ENCODE measurements around the gene MGAT5.

Gene MGAT5

DNA sequence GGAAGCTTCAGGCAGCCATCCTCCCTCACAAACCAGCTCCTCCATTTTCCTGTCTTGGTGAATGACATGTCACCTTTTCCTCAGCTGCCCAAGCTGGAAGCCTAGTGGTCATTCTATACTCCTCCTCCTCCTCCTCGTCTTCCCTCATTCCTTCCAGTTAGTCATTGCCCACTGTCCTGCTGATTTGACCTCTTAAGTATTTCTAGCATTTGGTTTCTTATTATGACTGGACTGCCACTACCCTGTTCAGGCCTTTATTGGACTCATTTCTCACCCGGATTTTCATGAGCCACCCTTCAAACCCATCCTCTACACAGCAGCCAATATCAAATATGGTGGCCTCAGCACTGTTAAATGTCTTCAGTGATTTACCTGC is 21.9 kb upstream of the MGAT5 start:
- H3K27ac ChIP-seq, result no peak overlapping the region
- TF ChIP-seq, protein P1, sequence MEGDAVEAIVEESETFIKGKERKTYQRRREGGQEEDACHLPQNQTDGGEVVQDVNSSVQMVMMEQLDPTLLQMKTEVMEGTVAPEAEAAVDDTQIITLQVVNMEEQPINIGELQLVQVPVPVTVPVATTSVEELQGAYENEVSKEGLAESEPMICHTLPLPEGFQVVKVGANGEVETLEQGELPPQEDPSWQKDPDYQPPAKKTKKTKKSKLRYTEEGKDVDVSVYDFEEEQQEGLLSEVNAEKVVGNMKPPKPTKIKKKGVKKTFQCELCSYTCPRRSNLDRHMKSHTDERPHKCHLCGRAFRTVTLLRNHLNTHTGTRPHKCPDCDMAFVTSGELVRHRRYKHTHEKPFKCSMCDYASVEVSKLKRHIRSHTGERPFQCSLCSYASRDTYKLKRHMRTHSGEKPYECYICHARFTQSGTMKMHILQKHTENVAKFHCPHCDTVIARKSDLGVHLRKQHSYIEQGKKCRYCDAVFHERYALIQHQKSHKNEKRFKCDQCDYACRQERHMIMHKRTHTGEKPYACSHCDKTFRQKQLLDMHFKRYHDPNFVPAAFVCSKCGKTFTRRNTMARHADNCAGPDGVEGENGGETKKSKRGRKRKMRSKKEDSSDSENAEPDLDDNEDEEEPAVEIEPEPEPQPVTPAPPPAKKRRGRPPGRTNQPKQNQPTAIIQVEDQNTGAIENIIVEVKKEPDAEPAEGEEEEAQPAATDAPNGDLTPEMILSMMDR (conservative IDR thresholded peaks at IDR 0.05), result no peak
- TF ChIP-seq ZFX (IDR thresholded peaks at IDR 0.05), result no peak

DNA sequence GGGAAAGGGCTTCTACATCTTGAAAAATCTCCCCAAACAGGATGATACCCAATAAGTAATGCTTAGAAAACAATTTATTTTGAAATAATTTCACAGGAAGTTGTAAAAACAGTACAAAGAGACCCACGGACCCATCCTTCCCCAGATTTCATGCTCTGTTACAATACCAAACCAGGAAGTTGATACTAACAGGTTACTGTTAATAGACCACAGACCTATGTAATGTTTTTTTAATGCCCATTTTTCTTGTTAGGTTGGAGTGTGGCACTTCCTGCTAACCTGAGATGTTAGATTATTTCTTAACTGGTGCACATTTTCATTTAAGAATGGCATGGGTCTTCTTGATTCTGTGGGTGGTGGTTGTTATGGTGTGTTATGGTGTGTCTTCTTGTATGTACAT is 21.4 kb upstream of the MGAT5 start:
- H3K27ac ChIP-seq, result no peak overlapping the region

DNA sequence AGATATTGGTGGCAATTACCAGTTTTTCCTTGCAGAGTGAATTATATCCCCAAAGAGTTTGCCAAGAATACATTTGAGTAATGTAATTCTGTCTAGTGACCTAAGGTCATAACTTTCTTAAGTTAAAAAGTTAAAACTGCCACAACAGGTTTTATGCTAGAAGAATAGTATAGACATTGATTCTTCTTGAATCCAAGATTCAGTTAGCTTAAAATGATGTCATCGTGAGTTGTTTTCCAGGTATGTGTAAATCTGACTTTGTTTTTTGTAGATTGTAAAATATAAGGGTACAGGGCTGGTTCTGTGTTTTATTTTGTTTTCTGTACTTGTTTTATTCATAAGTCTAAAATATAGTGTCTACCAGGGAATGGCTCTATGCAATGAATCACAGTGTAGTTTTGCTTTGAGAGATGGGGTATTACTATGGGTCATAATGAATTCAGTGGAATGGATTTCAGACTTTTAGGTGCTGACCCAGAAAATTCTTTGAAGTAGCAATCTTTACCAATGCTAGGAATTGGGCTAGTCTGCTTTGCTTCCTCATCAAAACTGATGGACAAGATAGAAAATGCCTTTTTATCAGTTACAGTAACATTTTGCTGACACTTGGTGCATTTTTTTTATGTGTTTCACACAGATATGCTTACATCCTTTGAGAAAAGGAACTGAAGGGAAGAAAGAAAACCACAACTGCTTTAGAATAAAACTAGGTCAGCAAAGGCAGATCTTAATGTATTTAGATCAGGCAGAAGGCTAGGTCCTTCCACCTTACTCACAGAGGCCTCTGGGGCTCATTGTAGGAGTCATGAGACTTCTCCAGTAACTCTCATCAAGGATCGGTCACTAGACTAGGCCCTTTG is 20.8 kb upstream of the MGAT5 start:
- no peak for TF ChIP-seq ZFX (IDR thresholded peaks at IDR 0.05)
- TF ChIP-seq, protein P1 (conservative IDR thresholded peaks at IDR 0.05), result no peak
- no peak overlapping the region for H3K27ac ChIP-seq

More for the DNA sequence above, 21.4 kb upstream of the MGAT5 start:
- TF ChIP-seq, protein P1 (conservative IDR thresholded peaks at IDR 0.05), result no peak
- no peak for TF ChIP-seq ZFX (IDR thresholded peaks at IDR 0.05)

DNA sequence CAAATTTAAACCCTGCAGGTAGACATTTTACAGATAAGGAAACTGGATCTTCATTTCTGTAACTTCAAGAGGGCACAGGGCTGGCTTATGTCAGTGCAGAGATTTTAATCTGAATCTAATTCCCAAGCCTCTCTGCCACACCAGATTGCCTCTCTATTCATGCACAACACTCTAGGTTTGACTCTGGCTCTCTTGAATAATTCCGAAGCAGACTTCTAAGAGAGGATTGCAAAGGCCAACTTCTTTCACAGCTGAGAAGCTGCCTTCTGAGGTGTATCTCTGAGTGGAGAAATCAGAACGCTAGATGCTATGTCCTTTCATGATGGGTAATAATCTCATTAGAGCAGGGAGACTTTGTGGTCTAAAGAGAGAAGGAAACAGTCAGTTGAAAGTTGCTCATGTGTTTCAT is 20.1 kb upstream of the MGAT5 start:
- H3K27ac ChIP-seq, result no peak overlapping the region
- TF ChIP-seq, protein P1 (conservative IDR thresholded peaks at IDR 0.05), result no peak
- no peak for TF ChIP-seq ZFX (IDR thresholded peaks at IDR 0.05)

DNA sequence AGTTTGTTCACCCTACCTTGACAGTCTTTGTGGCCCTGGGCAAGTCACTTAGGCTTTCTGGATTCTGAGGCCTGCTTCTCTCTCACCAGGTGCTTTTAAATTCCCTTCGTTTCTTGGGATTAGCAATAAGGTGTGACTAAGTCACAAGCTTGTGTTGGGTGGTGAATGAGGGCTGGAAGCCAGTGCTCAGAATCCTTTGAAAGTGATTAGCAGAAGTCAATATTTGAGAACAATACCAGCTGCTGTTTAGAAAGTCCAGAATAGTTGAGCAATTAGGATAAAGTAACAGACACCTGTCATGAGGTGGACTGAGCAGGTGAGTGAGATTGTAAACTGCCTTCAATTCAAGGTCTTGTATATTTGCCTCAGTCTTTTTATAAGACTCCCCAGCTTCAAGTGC is 19.3 kb upstream of the MGAT5 start:
- TF ChIP-seq, protein P1 (conservative IDR thresholded peaks at IDR 0.05), result no peak
- TF ChIP-seq ZFX (IDR thresholded peaks at IDR 0.05), result no peak
- H3K27ac ChIP-seq, result no peak overlapping the region

DNA sequence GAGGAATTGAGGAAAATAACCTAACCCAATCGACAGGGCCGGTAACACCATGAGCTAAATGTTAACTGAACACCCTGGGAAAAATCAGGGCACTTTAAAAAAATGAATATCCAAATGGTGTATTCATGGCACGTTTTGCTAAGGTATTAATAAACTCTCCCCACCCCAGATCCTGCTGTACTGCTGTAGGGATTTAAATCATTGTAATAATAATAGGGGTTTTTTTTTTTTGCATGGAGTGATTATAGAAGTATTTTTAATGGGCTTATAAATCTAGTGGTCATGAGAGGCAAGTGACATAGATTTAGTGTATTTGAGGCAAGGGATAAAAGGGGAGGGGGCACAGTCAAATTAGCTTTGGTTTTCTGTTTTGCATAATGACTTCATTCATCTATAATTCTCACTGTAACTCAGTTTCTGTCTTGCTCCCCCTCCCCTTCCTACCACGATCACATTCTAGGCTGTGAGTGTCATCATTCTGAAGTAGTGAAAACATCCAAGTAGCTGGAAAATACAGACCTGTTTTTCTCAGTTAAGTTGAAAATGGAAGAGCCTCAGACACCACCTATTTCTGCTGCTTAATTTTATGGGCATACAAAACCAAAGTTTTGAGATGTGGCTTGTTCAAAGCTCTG is 18.2 kb upstream of the MGAT5 start:
- TF ChIP-seq ZFX (IDR thresholded peaks at IDR 0.05), result no peak
- TF ChIP-seq, protein P1 (conservative IDR thresholded peaks at IDR 0.05), result no peak
- no peak overlapping the region for H3K27ac ChIP-seq

DNA sequence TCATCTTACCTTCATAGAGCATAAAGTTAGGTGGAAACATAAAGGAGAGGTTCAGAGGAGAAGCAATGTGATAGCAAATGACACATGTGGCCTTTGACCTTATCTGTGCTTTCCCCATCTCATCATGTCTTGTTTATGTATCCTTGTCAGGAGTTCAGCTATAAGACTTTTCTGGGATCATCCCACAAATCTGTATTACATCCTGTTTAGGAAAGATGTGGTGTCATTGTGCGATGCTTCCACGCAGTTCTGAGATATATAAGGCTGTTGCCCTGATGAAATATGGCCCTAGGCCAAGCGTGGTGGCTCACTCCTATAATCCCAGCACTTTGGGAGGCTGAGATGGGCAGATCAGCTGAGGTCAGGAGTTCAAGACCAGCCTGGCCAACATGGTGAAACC is 15.5 kb upstream of the MGAT5 start:
- H3K27ac ChIP-seq, result no peak overlapping the region
- TF ChIP-seq, protein P1 (conservative IDR thresholded peaks at IDR 0.05), result no peak
- no peak for TF ChIP-seq ZFX (IDR thresholded peaks at IDR 0.05)
